Right lobe of liver (tissue), 6 donors: ENCODE results near the gene ADPRHL1. TPM values are rescaled to one million over a fixed set of nuclear protein-coding genes. Genes with fewer than 3 reads are reported as not detected.

ENCODE experiments used
- ATAC-seq, 4 donors: fragments of 200-7000 bp; cut with Tn5 transposase; one replicate each; pipeline ENCODE4 v1.9.1; 2020; ENCODE audit warnings: mild to moderate bottlenecking in 4 of 4, moderate library complexity in 4 of 4
- DNase-seq, 3 donors: peaks; one replicate each; pipeline ENCODE4 v3.0.0-alpha.2; 2020
- H3K27ac ChIP-seq, 3 donors: fragments of 200-600 bp; one replicate each; pipeline ENCODE4 v1.8.0; 2022
- H3K27me3 ChIP-seq, 2 donors: fragments of 200-600 bp; one replicate each; pipeline ENCODE4 v1.8.0; 2022
- H3K36me3 ChIP-seq, 4 donors: fragments of 200-600 bp; sonication (generic) in 1 of 4; one replicate each; pipeline versions ENCODE4 v1.5.1 to v1.8.0; 2017 to 2022; ENCODE audit warnings: control low read depth in 1 of 4
- H3K4me1 ChIP-seq, 4 donors: fragments of 200-600 bp; sonication (generic) in 1 of 4; one replicate each; pipeline versions ENCODE4 v1.5.1 to v1.8.0; 2017 to 2022; ENCODE audit warnings: control low read depth in 1 of 4
- H3K4me3 ChIP-seq, 3 donors: fragments of 200-600 bp; one replicate each; pipeline ENCODE4 v1.8.0; 2022
- H3K9me3 ChIP-seq, 4 donors: fragments of 200-600 bp; sonication (generic) in 1 of 4; one replicate each; pipeline versions ENCODE4 v1.5.1 to v1.8.0; 2017 to 2022; ENCODE audit warnings: control low read depth in 1 of 4
- POLR2A ChIP-seq: fragments of 450-650 bp; IDR thresholded peaks from one replicate; pipeline ENCODE4 v1.6.1; 2017; ENCODE audit warnings: antibody characterized with exemption, mild to moderate bottlenecking
- WGBS: methylation state at CpG from one replicate; pipeline ENCODE4 v1.1.6; 2018; ENCODE audit warnings: low coverage, low lambda C conversion rate; ENCODE audit not compliant: insufficient coverage; ENCODE audit errors: missing lambda C conversion rate; 5-methylcytosine and 5-hydroxymethylcytosine counted together
- intact Hi-C, 2 donors: fragments of 100-400 bp; cut with DNase I; formaldehyde crosslinking; loops; one replicate each; pipeline versions ENCODE4 v1.11.2 to v1.14.1; 2022
- total RNA-seq, 6 experiments: library from RNA; depleted of rRNA in 2 of 6; stranded (reverse); fragments of >200 nt in 2 of 6; fragmentation: NEBNext Ultra II Directional in 3 of 6; extraction: Animal tissue kit (Norgen Biotek cat#: 25700) in 3 of 6; gene quantifications; one replicate each; pipeline versions ENCODE4 v1.1.0 to v1.2.4, GENCODE V29; 2016 to 2023
- TF ChIP-seq, protein P1 (sequence below), 4 donors: fragments of 200-600 bp in 3 of 4; fragments of 450-650 bp in 1 of 4; IDR thresholded peaks; one replicate each; pipeline versions ENCODE4 v1.5.1 to v1.8.0; 2016 to 2022; ENCODE audit warnings: antibody characterized with exemption in 4 of 4, mild to moderate bottlenecking in 2 of 4
- donor health status: DM: no; HTN: yes; CAD: no.
- donor health status: DM: no; HTN: no; CAD: no.
- donor health status: DM: no; HTN: no; CAD: no.
- donor health status: DM: no; HTN: yes; CAD: no.
- donor health status: DM: no; HTN: yes; CAD: no.

Gene ADPRHL1
- total RNA-seq, 6 experiments from 2014 or later = 0.37 to 1.7 (median 1.1) TPM

DNA sequence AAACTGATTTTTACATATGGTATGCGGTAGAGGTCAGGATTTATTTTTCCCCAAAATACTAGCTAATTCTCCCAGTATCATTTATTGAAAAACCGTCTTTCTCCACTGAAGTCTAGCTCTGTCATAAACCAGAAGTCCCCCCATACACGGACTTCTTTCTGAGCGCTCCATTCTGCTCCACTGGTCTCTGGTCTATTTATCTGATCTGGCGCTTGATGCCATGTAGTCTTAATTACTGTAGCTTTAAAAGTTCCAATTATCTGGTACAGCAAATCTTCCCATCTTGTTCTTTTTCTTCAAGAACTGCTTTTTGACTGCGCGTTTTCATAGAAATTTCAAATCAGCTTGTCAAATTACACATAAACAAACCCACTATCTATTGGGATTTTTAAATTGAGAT, 23.5 kb upstream of the ADPRHL1 start:
- ATAC-seq = no peak
- intact Hi-C loops = no loop called here
- DNase-seq = no peak
- peaks cover 0 to 18% (median 1%) of the 10 kb centered on the region in 4 donors for H3K36me3 ChIP-seq
- H3K4me3 ChIP-seq = no peak overlapping the region
- no peaks in the 10 kb centered on the region for H3K4me1 ChIP-seq
- H3K27ac ChIP-seq = no peak overlapping the region
- no peaks in the 10 kb centered on the region for H3K27me3 ChIP-seq
- TF ChIP-seq POLR2A = no peak
- TF ChIP-seq, protein P1, sequence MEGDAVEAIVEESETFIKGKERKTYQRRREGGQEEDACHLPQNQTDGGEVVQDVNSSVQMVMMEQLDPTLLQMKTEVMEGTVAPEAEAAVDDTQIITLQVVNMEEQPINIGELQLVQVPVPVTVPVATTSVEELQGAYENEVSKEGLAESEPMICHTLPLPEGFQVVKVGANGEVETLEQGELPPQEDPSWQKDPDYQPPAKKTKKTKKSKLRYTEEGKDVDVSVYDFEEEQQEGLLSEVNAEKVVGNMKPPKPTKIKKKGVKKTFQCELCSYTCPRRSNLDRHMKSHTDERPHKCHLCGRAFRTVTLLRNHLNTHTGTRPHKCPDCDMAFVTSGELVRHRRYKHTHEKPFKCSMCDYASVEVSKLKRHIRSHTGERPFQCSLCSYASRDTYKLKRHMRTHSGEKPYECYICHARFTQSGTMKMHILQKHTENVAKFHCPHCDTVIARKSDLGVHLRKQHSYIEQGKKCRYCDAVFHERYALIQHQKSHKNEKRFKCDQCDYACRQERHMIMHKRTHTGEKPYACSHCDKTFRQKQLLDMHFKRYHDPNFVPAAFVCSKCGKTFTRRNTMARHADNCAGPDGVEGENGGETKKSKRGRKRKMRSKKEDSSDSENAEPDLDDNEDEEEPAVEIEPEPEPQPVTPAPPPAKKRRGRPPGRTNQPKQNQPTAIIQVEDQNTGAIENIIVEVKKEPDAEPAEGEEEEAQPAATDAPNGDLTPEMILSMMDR (IDR thresholded peaks at IDR 0.05) = no peak
- H3K9me3 ChIP-seq = no peaks in the 10 kb centered on the region
- 96% methylated on average over 7 of the region's 7 CpGs for WGBS

- H3K4me1 ChIP-seq = no peaks in the 10 kb centered on the region
- no peak for DNase-seq
- H3K9me3 ChIP-seq = no peaks in the 10 kb centered on the region
- TF ChIP-seq POLR2A = no peak
- TF ChIP-seq, protein P1 (IDR thresholded peaks at IDR 0.05) = no peak
- intact Hi-C loops = no loop called here
- no peak for ATAC-seq
- H3K4me3 ChIP-seq = no peak overlapping the region
- no peak overlapping the region for H3K27ac ChIP-seq
- peaks cover 0 to 18% (median 1%) of the 10 kb centered on the region in 4 donors for H3K36me3 ChIP-seq
- 100% methylated on average over 6 of the region's 12 CpGs for WGBS
- H3K27me3 ChIP-seq = no peaks in the 10 kb centered on the region
Observed at GRCh38 chr13:113475911-113476310, 22.6 kb upstream of the ADPRHL1 start.

DNA sequence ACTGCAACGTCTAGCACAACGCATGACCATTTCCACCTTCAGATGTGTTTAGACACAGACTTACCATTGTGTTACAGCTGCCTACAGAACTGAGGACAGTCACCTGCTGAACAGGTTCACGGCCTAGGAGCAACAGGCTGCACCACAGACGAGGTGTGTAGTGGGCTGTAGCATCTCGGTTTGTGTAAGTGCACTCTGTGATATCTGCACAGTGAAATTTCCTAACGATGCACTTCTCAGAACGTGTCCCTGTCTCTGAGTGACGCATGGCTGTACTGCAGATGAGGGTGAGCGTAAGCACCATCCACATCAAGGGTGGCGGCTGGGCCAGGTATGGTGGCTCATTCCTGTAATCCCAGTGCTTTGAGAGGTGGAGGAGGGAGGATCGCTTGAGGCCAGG, 22.0 kb upstream of the ADPRHL1 start:
- no peak for ATAC-seq
- intact Hi-C loops = no loop called here

DNA sequence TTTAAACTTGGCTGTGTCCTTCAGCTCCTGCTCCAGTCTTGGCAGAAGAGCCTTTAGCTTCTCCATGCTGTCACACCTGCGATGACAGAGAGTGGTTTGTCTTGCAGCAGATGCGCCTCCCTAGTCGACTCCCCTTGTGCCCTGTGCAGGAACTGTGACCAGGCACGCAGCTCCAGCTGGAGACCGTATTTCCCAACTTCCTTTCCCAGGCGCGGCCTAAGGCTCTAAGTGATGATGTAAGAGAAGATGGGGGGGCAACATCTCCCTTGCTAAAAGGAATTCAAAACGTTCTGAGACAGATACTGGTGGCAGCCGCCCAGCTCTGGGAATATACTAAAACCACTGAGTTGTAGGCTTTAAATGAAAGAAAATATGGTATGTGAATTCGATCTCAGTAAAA, 20.9 kb upstream of the ADPRHL1 start:
- Histone ChIP-seq H3K36me3 (peaks cover 0 to 9% (median 0%) of the 10 kb centered on the region in 4 donors), H3K27ac (no peak overlapping the region), H3K4me1 (no peaks in the 10 kb centered on the region), H3K4me3 (no peak overlapping the region), H3K9me3 (no peaks in the 10 kb centered on the region), H3K27me3 (no peaks in the 10 kb centered on the region)
- DNase-seq = no peak
- peak; percentile 59 to 71 (median 68) for ATAC-seq
- 66% methylated on average over 6 of the region's 10 CpGs for WGBS
- TF ChIP-seq, protein P1 (IDR thresholded peaks at IDR 0.05) = no peak
- no peak for TF ChIP-seq POLR2A
- intact Hi-C loops = no loop called here

More for the DNA sequence above, 22.0 kb upstream of the ADPRHL1 start:
- Histone ChIP-seq H3K4me3 (no peak overlapping the region), H3K4me1 (no peaks in the 10 kb centered on the region), H3K9me3 (no peaks in the 10 kb centered on the region), H3K27me3 (no peaks in the 10 kb centered on the region), H3K27ac (no peak overlapping the region), H3K36me3 (peaks cover 0 to 18% (median 1%) of the 10 kb centered on the region in 4 donors)
- no peak for DNase-seq
- WGBS = 75% methylated on average over 4 of the region's 11 CpGs
- TF ChIP-seq, protein P1 (IDR thresholded peaks at IDR 0.05) = no peak
- no peak for TF ChIP-seq POLR2A
